TTC549 (cell line): ENCODE data around the gene WFDC2.

Experiments
- FAIRE-seq: peaks from 2 replicates; lab custom pipeline; 2012; peaks lifted over from hg19 to GRCh38; lab: Jason Lieb, UNC

The WFDC2 gene

DNA sequence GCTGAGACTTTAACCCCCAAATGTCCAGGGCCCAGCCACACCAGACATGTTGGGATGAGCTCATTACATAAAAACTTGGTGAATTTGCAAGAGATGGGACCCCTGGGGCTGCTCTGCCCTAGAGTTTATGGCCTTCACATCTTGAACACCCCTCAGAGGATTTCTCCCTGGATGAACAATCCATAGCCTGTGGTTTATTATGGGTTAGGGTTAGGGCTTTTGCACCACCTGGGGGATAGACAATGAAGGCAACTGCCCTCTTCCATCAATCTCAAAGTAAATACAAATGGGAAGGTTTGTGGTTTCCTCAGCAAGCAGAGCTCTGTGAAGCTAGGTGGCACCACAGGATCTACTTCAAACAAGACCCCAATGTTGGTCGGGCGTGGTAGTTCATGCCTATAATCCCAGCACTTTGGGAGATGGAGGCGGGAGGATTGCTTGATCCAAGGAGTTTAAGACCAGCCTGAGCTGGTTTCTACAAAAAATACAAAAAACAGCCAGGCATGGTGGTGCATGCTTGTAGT is 28.5 kb downstream of the WFDC2 start:
- no peak for FAIRE-seq

DNA sequence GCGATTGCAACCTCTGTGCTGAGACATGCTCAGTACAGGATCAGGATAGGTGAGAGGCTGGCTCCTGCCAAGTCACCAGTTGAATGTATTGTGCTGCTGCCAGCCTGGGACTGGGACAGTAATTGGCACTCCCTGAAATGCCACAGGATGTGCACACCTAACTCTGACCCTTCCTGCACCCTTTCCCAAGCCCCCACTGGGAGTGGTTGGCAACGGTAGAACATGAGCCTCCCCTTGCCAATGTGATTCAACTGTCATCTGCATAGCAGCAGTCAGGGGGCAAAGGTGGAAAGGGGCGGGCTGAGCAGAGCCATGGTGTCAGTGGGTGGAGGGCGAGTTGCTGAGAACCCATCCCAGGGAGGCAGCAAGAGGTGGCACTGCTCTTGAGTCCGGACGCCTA is 30.5 kb downstream of the WFDC2 start:
- FAIRE-seq = no peak

DNA sequence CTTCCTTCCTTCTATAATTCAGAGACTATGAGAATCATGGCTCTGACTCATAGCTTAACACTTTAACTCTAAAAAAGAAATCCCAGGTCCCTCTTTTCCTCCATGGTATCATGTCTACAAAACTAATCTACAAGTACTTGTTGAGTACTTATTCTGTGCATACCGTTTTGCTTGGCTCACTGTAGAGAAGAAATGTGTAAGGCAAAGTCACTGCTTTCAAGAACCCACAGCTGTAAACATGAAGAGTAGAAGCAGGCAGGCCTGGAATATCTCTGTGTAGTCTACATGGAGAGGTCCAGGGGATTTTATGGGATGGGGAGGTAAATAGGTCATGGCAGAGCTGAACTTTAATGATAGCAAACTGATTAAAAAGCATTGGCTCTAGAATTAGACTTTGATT is 32.0 kb downstream of the WFDC2 start:
- FAIRE-seq = no peak

DNA sequence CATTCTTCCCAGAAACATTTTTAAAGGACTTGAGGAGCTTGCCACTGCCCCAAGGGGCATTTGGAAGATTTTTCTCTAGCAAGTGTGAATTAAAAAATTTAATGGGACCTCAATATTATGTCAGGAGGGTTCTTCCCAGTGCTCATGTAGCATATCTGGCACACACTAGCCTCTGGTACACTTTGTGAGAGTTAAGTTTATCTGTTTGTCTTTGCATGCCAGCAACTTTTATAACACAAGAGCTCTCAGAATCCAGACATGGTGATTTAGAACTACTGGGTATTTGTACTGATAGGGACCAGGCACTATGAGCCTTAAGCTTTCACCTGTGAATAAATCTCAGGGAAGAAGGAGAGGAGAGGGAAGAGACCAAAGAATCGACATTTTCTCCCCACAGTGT is 33.0 kb downstream of the WFDC2 start:
- FAIRE-seq = no peak

DNA sequence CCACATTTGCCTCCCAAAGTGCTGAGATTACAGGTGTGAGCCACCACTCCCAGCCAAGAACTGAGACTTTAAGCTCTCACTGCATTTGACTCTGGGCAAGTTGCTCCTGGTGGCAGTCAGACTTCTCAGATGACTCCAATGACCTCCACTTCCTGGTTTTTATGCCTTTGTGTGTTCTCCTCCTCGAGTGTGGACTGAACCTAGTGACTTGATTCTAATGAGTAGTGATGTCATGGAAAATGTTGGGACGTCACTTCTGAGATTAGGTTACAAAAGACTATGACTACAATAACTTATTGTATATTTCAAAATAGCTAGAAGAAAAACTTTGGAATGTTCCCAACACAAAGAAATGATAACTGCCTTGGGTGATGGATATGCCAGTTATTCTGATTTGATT is 33.9 kb downstream of the WFDC2 start:
- FAIRE-seq = no peak

DNA sequence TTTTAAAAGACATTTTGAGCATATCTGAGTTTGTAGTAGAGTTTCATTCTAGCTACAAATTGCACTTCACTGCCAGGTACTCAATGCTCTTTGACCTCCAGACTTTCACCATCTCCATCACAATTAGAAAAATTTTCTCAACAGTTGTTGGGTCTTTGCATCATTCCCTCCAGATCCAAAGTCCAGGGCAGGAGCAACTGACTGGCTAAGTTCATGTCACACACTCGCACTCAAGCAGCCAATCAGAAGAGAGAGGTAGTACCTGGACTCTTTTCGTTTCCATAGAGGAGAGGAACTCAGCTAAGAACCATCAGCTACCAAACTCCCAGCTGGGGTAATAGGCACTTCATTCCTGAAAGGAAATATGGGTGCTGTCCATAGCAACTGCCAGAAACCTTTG is 36.8 kb downstream of the WFDC2 start:
- FAIRE-seq = no peak

DNA sequence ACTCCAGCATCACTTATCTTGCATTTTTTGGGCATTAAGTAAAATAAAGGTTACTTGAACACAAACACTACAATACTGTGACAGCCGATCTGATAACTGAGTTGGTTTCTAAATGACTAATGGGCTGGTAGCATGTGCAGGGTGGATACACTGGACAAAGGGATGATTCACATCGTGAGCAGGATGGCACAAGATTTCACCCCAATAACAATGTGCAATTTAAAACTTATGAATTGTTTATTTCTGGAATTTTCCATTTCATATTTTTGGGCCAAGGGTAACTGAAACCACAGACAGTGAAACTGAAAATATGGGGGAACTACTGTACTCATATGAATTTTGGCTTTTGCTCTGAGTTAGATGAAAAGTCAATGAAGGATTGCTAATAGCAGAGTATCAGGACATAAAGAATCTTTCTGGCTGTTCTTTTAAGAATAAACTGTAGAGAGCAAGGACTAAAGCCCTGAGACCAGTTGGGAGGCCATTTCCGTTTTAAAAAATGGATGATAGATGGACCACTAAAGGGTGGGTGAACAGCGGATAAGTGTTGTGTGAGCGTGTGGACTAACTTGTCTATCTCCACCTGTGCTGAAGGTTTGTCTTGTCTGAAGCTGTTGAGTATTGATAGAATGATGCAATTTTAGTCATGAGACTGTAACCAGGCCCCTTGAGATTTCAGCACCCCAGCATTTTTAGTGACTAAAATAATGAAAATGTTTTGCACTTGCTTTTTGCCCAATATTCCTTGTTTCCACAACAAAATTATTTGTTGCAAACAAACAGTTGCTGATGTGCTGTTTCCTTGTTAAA is 37.7 kb downstream of the WFDC2 start:
- FAIRE-seq = no peak

DNA sequence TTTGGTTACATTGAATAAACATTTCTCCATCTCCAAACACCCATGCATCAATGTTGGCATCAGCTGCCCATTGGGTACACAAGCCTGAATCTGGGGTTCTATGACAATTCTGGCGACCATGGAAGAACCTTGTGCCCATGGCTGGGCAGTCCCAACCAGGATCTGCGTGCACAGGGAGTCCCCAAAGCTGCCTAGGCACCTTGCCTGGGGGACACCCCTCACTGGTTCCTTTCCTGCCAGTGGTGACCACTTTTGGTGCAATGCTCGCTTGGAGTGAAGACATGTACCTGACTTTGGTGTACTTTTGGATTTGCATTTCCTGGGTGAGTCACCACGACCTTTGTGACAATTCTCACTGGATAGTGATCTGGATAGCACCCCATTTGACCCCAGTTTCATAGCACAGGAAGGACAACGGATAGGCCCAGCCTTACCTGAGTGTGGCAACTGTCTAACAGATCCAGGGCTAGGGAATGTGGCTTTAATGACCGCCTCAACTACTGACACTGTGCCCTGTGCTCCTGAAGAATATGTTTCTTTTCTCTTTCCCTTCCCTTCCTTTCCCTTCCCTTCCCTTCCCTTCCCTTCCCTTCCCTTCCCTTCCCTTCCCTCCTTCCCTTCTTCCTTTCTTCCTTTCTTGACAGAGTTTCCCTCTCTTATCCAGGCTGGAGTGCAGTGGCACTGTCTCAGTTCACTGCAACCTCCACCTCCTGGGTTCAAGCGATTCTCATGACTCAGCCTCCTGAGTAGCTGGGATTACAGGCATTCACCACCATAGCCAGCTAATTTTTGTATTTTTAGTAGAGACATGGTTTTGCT is 38.7 kb downstream of the WFDC2 start:
- FAIRE-seq = no peak

DNA sequence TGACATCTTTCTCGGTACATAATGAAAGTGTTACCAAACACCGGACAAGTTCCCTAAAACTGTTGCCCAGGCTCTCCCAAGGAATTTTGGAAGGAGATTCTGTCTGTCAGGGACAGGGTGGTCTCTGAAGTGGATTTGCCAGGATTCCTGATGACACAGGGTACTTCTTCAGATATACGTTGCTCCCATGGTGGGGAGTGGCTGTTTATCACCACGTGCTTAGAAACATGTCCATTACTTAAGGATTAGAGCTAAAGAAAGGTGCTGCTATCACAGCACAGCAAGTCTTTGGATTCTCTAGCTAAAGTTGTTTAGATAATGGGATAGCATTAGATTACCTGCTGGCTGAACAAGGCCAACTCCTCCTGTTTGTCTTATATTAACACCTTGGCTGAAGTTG is 39.5 kb downstream of the WFDC2 start:
- no peak for FAIRE-seq

DNA sequence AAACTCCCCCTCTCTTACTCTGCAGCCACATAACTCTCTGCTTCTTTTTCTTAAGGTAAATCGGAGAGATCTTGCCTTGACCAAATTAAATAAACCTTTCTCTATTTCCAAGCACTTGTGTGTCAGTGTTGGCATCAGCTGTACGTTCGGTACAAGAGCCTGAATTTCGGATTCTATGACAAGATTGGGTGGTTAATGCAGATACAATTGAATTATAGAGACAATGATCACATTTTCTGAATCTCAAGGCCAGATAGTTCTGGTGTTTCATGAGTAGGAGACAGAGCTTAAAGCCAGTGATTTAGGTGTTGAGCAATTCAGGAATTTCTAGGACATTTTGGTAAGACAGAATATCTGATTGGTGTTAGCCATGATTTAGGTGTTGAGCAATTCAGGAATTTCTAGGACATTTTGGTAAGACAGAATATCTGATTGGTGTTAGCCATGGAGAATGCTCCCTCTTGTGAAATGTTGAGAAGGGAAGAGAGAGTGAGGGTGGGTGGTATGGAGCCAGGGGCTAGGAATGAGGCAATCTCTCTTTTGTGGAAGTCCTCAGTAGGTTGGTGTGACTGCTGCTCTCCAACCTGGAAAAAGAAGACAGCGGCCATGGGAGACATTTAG is 40.8 kb downstream of the WFDC2 start:
- FAIRE-seq = no peak

DNA sequence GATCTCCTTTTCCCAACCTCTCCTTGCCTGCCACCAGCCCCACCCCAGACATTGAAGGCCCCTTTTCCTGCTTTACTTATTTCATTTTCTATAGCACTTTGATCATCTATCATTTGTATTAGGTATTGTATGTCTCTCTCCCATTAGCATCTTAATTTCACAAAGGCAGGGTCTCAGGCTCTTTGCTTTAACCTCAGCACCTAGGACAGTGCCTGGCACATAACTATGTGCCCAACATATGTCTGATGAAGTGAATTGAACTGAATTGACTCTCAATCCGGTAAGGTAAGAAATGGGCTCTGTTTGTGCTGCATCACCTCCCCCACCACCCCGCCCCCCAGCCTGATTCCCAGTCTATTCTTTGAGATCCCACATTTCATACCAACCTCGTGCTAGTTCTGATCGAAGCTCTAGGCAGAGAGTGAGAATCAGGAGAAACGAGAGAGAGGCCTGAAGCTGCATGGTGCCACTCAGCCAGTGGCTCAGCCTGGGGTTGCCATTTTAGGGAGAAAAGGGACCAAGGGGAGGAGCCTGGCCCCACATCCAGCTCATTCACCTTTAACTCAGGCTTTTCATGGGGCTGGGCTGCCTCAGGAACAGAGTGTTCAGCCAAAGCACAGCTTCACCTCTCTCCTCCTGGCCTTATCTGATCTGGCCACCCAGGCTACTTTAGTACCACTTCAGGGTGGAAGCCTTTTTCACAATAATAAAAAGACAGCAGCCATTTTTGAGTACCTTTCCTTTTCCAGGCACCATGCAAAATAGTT is 45.8 kb downstream of the WFDC2 start, which contains the start of gene SPINT3:
SPINT3 (minus strand) TSS at position 476 of the 767 bp plus-strand sequence; CDS start at position 462, 14 bp downstream.
- no peak for FAIRE-seq

DNA sequence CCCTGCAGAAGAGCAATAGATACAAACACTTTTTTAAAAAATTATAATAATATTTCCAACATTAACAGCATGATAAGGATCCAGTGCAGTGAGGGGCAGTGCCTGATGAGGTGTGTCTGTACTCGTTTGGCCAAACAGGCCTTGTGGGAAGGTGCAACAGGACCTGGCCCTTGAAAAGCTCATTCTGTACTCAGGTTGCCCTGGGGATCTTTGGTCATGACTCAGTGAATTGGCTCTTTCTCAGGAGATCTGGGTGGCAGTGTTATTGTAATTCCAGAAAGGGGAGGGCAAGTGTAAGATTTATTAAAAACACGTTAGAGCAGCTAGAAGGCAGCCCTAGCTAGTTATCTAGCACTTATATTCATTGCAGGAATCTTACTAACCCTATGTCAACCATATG is 48.7 kb downstream of the WFDC2 start:
- FAIRE-seq = no peak

DNA sequence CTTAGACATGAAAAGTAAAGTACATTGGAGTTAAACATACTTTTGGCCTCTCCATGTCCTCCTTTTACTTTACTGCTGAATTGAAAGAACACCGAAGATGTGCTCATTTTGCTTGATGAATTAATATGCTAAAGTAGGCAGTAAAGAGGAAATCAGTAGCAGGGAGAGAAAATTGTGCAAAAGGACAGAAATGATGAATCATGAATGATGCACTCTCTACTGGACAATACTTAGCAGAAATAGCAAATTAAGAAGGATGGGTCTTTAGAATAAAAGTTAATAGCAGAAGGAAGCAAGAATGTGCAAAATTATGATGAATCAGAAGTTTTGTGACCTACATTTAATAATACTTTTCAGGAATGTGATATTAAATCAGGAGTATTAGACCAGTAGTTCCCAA is 54.3 kb downstream of the WFDC2 start:
- no peak for FAIRE-seq

DNA sequence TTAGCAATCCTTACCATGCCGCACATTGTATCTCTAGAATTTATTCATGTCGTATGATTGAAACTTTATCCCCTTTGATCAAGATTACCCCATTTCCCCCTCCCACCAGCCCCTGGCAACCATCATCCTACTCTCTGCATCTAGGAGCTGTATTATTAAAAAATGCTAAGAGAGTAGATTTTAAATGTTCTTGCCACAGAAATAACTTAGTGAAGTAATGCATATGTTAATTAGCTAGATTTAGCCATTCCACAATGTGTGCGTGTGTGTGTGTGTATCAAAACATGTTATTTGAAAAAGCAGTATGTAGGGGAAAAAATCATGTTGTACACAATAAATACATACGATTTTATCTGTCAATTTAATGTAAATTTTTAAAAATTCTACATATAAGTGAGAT is 57.7 kb downstream of the WFDC2 start:
- no peak for FAIRE-seq
